Body of pancreas (tissue), 4 donors: ENCODE measurements around the gene TSPEAR.

Source experiments
- POLR2A ChIP-seq, 3 donors: fragments of 450-650 bp; IDR thresholded peaks; one replicate each; pipeline ENCODE4 v1.6.1; 2016; ENCODE audit warnings: antibody characterized with exemption in 3 of 3, mild to moderate bottlenecking in 2 of 3
- TF ChIP-seq, protein P1 (sequence below), 7 experiments: fragments of 450-650 bp in 4 of 7; fragments of 200-600 bp in 3 of 7; sonication (generic) in 3 of 7; IDR thresholded peaks; one replicate each; pipeline ENCODE4 v1.5.1; 2016 to 2019; ENCODE audit warnings: antibody characterized with exemption in 7 of 7

DNA sequence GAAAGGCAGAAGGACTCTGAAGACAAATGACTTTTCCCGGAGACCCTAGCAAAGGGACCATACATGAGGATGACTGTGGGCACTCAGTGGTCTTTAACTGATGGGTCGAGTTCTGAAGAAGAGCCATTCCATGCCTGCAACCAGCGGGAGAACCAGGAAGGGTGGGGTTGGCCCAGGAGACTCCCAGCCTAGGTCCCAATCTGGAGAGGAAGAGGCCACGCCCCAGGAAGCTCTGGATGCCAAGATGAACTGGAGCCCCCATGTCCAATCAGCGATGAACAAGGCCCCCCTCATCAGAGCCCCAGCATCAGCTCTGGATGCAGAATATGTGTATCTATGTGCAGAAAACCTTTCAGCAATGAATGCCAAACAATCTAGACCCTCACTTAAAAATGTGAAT lies 70.6 kb downstream of the TSPEAR start:
- TF ChIP-seq, protein P1, sequence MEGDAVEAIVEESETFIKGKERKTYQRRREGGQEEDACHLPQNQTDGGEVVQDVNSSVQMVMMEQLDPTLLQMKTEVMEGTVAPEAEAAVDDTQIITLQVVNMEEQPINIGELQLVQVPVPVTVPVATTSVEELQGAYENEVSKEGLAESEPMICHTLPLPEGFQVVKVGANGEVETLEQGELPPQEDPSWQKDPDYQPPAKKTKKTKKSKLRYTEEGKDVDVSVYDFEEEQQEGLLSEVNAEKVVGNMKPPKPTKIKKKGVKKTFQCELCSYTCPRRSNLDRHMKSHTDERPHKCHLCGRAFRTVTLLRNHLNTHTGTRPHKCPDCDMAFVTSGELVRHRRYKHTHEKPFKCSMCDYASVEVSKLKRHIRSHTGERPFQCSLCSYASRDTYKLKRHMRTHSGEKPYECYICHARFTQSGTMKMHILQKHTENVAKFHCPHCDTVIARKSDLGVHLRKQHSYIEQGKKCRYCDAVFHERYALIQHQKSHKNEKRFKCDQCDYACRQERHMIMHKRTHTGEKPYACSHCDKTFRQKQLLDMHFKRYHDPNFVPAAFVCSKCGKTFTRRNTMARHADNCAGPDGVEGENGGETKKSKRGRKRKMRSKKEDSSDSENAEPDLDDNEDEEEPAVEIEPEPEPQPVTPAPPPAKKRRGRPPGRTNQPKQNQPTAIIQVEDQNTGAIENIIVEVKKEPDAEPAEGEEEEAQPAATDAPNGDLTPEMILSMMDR (IDR thresholded peaks at IDR 0.05): no peak
- no peak for TF ChIP-seq POLR2A (IDR thresholded peaks at IDR 0.05)
